ENCODE measurements around the gene SECISBP2. TPM values are rescaled to one million over a fixed set of nuclear protein-coding genes. Genes with fewer than 3 reads are reported as not detected.
"Not testable (repeated sequence)": the region's sequence is repeated elsewhere in the genome, so short reads cannot be mapped to it uniquely, and the experiment has no call there.

Gene SECISBP2
- polyA plus RNA-seq, 2 of the 4 experiments (the other 2 are of a cell fraction): 16.3 to 43.4 TPM

- Histone ChIP-seq H3K4me3 (no peak overlapping the region), H3K4me2 (no peak overlapping the region), H3K4me1 (no peaks in the 10 kb centered on the region), H3K9me3 (peaks cover 29% of the 10 kb centered on the region; the same call in 2 of the 3 replicates), H3K27ac (no peak overlapping the region)
- POLR2A ChIA-PET: no interaction called here
- TF ChIP-seq E2F6 (IDR thresholded peaks at IDR 0.05; ENCODE audit: borderline replicate concordance, low read depth) (no peak), FOSL2 (IDR thresholded peaks at IDR 0.05) (no peak), FOSL2 (CRISPR knock-in tag; IDR thresholded peaks at IDR 0.05) (peak; percentile 30; the same call in 1 of the 2 replicates)
- ATAC-seq (no peak), DNase-seq (ENCODE audit: low read depth in 1 of 2, low spot score in 1 of 2) (no peak), FAIRE-seq (no peak)
- WGBS (ENCODE audit: missing lambda C conversion rate): 18% methylated on average over 3 of the region's 3 CpGs
- CTCF ChIA-PET: interaction anchor here (0.9 kb wide), 1 partner anchor 273 kb away, joined by 3 read pairs; no protein-coding TSS in a partner anchor
These were observed 44.6 kb upstream of the SECISBP2 start for GRCh38 chr9:89273528-89274279.

GRCh38 chr9:89274838-89275237 lies 43.5 kb upstream of the SECISBP2 start:
- CTCF ChIA-PET: no interaction called here
- ATAC-seq (no peak), DNase-seq (ENCODE audit: low read depth in 1 of 2, low spot score in 1 of 2) (no peak), FAIRE-seq (no peak)
- H3K4me2 ChIP-seq: no peak overlapping the region
- 54% methylated on average over 5 of the region's 5 CpGs for WGBS (ENCODE audit: missing lambda C conversion rate)
- H3K27ac ChIP-seq: no peak overlapping the region
- POLR2A ChIA-PET: no interaction called here
- H3K9me3 ChIP-seq: peaks cover 29% of the 10 kb centered on the region; the same call in 2 of the 3 replicates
- no peak overlapping the region for H3K4me3 ChIP-seq
- no peaks in the 10 kb centered on the region for H3K4me1 ChIP-seq
- TF ChIP-seq NPAS2 (CRISPR knock-in tag; IDR thresholded peaks at IDR 0.05; ENCODE audit: borderline replicate concordance) (no peak), PHF8 (IDR thresholded peaks at IDR 0.05; ENCODE audit: borderline replicate concordance, low read depth) (no peak), RARB (CRISPR knock-in tag; IDR thresholded peaks at IDR 0.05) (no peak), CBX8 (IDR thresholded peaks at IDR 0.05) (no peak), HOXB5 (CRISPR knock-in tag; IDR thresholded peaks at IDR 0.05) (no peak), RFX5 (IDR thresholded peaks at IDR 0.05) (no peak), TP53 (CRISPR knock-in tag; IDR thresholded peaks at IDR 0.05) (no peak), MAFK (IDR thresholded peaks at IDR 0.05; ENCODE audit: partially characterized antibody) (no peak), SMC3 (IDR thresholded peaks at IDR 0.05) (no peak), MYC (IDR thresholded peaks at IDR 0.05; ENCODE audit: borderline replicate concordance, low read length) (no peak), RAD21 (conservative IDR thresholded peaks at IDR 0.05 in 1 of 2, IDR thresholded peaks at IDR 0.05 in 1 of 2) (no peak), EP300 (IDR thresholded peaks at IDR 0.05) (no peak)

- 77% methylated on average over 2 of the region's 2 CpGs for WGBS (ENCODE audit: missing lambda C conversion rate)
- CTCF ChIA-PET: not testable (repeated sequence)
These were observed 42.3 kb upstream of the SECISBP2 start for GRCh38 chr9:89276040-89276439.

GRCh38 chr9:89277043-89277442 lies 41.3 kb upstream of the SECISBP2 start:
- Histone ChIP-seq H3K4me2 (no peak overlapping the region), H3K9me3 (peaks cover 29% of the 10 kb centered on the region; the same call in 2 of the 3 replicates), H3K27ac (no peak overlapping the region), H3K4me1 (no peaks in the 10 kb centered on the region), H3K4me3 (no peak overlapping the region)
- FAIRE-seq (no peak), DNase-seq (ENCODE audit: low read depth in 1 of 2, low spot score in 1 of 2) (no peak), ATAC-seq (no peak)
- CTCF ChIA-PET: interaction anchor here (1.0 kb wide), 1 partner anchor 25 kb away, joined by 4 read pairs; no protein-coding TSS in a partner anchor
- POLR2A ChIA-PET: no interaction called here
- WGBS (ENCODE audit: missing lambda C conversion rate): 85% methylated on average over 2 of the region's 2 CpGs
- TF ChIP-seq EHF (CRISPR knock-in tag; IDR thresholded peaks at IDR 0.05) (no peak), BHLHE40 (IDR thresholded peaks at IDR 0.05; ENCODE audit: low read depth, low read length) (no peak), TFCP2L1 (CRISPR knock-in tag; IDR thresholded peaks at IDR 0.05) (no peak), HMGXB4 (CRISPR knock-in tag; IDR thresholded peaks at IDR 0.05; ENCODE audit: borderline replicate concordance) (no peak), BCL3 (IDR thresholded peaks at IDR 0.05) (no peak), POLR2A (IDR thresholded peaks at IDR 0.05; ENCODE audit: low read length) (no peak), CEBPB (IDR thresholded peaks at IDR 0.05) (no peak), NR3C1 (IDR thresholded peaks at IDR 0.05) (no peak), KDM1A (IDR thresholded peaks at IDR 0.05; ENCODE audit: low read depth) (no peak), ATOH8 (CRISPR knock-in tag; IDR thresholded peaks at IDR 0.05; ENCODE audit: low read depth) (no peak), PHF8 (IDR thresholded peaks at IDR 0.05; ENCODE audit: borderline replicate concordance, low read depth) (no peak), RARB (CRISPR knock-in tag; IDR thresholded peaks at IDR 0.05) (no peak), JUN (IDR thresholded peaks at IDR 0.05) (no peak), JUNB (IDR thresholded peaks at IDR 0.05) (no peak), RCOR1 (IDR thresholded peaks at IDR 0.05; ENCODE audit: low read depth, low read length) (no peak), ZSCAN20 (CRISPR knock-in tag; IDR thresholded peaks at IDR 0.05) (no peak)

More at GRCh38 chr9:89276040-89276439, 42.3 kb upstream of the SECISBP2 start:
- H3K27ac ChIP-seq; H3K4me3 ChIP-seq; DNase-seq (ENCODE audit: low read depth in 1 of 2, low spot score in 1 of 2); H3K4me2 ChIP-seq; ATAC-seq; POLR2A ChIA-PET; H3K4me1 ChIP-seq; FAIRE-seq: not testable (repeated sequence)
- H3K9me3 ChIP-seq: peaks cover 29% of the 10 kb centered on the region; the same call in 2 of the 3 replicates
